GM20000 (cell line): Measurements from ENCODE around the gene SLC6A19.
A peak's percentile ranks its signal among the peaks of the same experiment; 100 is the strongest.

Experiments used
- DNase-seq: peaks from one replicate; pipeline ENCODE4 v3.0.0; 2012; ENCODE audit warnings: low spot score
- CTCF ChIP-seq: IDR thresholded peaks from 2 replicates; pipeline ENCODE4 v1.5.1; 2012; ENCODE audit warnings: mild to moderate bottlenecking, control low read depth; ENCODE audit errors: extremely low read depth, missing control alignments

The SLC6A19 gene

GRCh38 chr5:1244255-1244654 lies 42.9 kb downstream of the SLC6A19 start:
- no peak for DNase-seq
- TF ChIP-seq CTCF: no peak

DNA sequence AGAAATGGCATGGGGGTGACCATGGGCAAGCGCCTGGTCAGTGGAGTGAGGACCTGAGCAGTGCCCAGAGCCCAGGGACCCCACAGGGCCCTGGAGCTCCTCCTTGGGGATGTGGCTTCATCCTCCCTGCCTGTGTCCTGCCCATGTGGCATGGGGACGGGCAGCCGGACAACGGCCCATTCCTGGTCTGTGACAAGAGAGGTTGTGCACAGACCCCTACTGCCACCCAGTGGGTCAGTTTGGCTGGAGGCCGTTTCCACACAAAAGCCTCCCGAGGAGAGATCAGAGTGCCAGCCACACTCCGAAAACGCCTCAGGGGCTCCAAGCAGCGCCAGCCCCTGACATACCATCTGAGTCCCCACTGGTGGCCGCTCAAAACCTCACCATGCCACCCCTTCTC lies 43.6 kb downstream of the SLC6A19 start:
- DNase-seq: no peak
- no peak for TF ChIP-seq CTCF

- DNase-seq: no peak
- no peak for TF ChIP-seq CTCF
These were observed 44.6 kb downstream of the SLC6A19 start for GRCh38 chr5:1245905-1246576.

DNA sequence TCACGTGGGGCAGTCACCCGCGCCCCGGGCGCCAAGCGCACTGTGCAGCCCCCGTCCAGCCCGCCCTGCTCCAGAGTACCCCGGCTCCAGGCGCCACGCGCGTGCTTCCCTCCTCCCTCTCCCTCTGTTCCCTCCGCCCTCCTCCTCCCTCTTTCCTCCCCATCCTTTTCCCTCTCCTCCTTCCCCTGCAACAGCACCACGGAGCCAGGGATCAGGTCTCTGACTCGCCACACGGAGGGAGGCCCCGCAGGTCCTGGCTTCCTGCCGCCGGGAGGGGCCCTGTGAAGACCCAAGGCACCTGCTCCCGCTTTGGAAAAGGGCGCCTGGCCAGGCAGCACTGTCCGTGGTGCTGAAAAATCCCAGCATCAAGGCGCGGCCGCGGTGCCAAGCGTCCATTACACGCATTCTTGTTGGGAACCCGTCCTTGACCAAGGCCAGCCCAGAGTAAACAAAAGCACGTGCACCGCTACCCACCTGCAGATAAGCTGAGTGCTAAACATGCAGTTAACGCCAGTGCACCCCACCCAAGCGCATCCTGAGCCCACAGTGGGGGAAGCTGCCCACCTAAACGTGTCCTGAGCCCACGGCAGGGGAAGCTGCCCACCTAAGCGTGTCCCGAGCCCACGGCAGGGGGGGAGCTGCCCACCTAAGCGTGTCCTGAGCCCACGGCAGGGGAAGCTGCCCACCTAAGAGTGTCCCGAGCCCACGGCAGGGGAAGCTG lies 45.5 kb downstream of the SLC6A19 start:
- TF ChIP-seq CTCF: no peak
- peak; percentile 71 for DNase-seq

DNA sequence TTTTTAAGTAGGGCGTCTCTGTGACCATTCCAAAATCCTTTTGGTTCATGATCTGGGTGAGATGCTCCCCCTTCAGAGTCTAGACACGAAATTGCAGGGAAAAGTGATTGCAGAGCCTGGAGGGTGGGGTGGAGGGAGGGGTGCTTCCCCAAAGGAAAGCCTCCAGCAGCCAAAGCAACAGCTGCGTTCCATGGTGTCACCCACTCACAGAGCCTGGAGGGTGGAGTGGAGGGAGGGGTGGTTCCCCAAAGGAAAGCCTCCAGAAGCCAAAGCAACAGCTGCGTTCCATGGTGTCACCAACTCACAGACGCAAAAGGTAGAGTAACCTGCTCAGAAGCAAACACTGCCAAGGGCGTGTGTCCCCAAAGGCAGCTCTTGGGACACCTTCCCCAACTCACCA lies 46.4 kb downstream of the SLC6A19 start:
- no peak for DNase-seq

DNA sequence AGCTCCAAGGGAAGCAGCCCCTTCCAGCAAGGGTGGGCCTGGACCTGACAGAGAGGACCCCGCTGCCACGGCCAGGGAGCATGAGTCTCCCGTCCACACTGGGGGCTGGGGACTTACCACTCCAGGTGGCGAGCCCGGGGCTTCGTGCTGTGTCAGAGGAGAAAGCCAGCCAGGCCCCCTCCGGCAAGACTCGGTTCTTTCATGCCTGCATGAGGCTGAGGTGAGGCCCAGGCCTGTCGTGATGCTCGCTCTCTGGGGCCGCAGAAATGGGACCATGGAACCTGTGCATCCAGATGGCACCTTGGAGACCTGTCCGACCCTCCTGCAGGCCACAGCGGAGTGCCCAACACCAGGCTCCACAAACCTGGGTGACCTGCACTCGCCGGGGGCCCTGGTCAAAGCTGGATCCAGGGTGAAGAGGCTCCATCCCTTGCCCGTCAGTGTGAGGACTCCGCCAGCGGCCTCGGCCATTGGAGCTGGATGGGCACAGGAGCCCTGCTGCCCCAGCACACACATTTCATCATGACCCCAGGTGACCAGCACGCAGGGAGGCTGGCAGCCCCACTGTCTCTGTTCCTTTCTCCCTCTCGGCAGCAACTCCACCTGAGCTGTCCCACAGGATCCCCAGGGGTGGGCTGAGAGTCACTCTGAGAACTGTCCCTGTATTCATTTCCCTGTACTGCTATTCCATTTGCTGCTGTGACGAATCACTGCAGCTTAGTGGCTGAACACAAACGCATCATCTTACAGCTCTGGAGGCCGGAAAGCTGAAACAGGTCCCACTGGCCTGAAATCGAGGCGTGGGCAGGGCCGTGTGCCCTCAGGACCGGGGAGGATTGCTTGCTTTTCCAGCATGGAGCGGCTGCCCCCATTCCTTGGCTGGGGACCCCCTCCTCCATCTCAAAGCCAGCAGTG lies 48.2 kb downstream of the SLC6A19 start:
- DNase-seq: no peak
- no peak for TF ChIP-seq CTCF

More for the DNA sequence above, 46.4 kb downstream of the SLC6A19 start:
- no peak for TF ChIP-seq CTCF
